ENCODE data around the gene DNMBP.

Gene DNMBP

DNA sequence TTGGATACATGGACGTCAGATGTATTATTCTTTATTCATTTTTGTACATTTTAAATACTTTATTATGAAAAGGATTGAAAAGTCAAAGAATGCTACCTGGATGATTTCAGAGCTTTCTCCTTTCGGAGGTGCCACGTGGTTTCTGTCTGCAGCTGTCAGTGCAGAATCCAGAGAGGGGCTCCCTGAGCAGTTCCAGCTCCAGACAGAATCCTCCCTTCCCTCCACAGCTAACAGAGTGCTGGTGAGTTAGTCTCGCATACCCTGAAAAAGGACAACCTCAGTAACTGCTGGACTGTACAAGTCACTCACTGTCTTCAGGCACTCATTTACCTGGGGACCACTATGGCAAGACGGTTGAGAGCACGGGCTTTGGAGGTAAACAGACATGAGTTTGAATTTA is 10.9 kb downstream of the DNMBP start:
- DNase-seq (ENCODE audit: extremely low read depth, insufficient read length), result no peak
- peaks cover 9% of the 10 kb centered on the region for H3K36me3 ChIP-seq (ENCODE audit: control insufficient read depth, insufficient read depth, low read length)
- TF ChIP-seq, protein P1, sequence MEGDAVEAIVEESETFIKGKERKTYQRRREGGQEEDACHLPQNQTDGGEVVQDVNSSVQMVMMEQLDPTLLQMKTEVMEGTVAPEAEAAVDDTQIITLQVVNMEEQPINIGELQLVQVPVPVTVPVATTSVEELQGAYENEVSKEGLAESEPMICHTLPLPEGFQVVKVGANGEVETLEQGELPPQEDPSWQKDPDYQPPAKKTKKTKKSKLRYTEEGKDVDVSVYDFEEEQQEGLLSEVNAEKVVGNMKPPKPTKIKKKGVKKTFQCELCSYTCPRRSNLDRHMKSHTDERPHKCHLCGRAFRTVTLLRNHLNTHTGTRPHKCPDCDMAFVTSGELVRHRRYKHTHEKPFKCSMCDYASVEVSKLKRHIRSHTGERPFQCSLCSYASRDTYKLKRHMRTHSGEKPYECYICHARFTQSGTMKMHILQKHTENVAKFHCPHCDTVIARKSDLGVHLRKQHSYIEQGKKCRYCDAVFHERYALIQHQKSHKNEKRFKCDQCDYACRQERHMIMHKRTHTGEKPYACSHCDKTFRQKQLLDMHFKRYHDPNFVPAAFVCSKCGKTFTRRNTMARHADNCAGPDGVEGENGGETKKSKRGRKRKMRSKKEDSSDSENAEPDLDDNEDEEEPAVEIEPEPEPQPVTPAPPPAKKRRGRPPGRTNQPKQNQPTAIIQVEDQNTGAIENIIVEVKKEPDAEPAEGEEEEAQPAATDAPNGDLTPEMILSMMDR (IDR thresholded peaks at IDR 0.05; ENCODE audit: insufficient read depth, low read length, poor library complexity, severe bottlenecking), result no peak
- H3K4me3 ChIP-seq (replicated peaks; ENCODE audit: low read depth, low read length), result no peak overlapping the region
- no peaks in the 10 kb centered on the region for H3K27me3 ChIP-seq (replicated peaks; ENCODE audit: control insufficient read depth, insufficient read depth, low read length)

DNA sequence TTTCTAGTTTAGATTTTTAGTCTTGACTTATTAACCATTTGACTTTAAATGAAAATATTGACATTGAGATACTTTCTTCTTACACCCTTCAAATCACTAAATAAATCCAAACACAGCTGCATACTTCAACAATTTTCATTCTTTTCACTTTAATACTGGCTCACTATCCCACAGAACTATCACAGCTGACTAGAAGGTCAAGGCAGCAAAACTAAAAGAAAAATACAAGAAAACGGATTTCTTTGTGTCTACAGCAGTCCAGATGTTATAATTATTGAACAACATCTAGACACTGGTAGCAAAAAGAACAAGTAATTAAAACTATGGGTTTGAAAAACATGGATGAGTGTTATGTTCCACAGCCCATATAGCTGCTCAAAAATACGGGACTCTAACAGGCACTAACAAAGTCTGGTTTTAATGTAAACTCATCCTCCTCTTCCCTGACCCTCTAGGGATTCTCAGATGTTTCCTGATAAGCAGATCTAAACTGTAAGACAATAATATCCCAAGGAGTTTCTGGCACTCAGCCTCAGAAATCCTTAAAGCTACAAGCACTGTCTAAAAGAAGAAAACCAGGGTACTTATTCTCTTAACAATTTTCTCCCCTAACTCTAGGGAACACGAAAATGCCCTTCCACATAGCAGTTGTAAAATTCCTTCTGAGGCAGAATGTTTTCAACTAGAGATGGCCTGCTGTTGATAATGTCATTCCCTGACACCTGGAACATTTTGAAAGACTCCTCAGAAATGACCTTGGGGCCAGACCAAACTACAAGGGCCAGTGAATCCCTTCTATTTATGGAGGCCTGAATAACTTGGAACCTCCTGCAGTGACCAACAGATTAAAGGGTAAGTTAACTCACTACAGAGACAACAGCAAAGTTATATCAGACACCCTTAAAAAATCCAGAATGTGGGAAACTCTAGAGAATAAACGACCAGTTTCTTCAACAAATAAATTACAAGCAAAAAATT is 12.8 kb downstream of the DNMBP start:
- Histone ChIP-seq H3K36me3 (ENCODE audit: control insufficient read depth, insufficient read depth, low read length) (peaks cover 10% of the 10 kb centered on the region), H3K4me3 (replicated peaks; ENCODE audit: low read depth, low read length) (no peak overlapping the region), H3K27me3 (replicated peaks; ENCODE audit: control insufficient read depth, insufficient read depth, low read length) (no peaks in the 10 kb centered on the region)
- TF ChIP-seq, protein P1 (IDR thresholded peaks at IDR 0.05; ENCODE audit: insufficient read depth, low read length, poor library complexity, severe bottlenecking), result no peak
- no peak for DNase-seq (ENCODE audit: extremely low read depth, insufficient read length)

DNA sequence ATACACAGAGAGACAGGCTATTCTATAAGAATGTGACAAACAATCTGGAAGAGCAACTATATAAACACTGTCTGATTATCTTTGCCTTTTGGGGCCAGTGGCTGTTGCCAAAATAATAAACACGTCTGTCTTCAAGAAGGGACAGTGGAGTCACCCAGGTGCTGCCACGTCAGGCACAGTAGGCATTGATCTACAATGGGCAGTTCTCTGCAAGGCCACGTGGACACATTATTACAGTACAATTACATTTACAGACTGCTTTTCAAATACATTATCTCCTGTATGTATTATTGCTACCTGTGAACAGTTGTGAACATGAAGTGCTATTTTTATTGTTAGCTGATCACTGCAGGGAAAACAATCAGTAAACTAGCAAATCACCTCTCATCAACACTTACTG is 14.0 kb downstream of the DNMBP start:
- Histone ChIP-seq H3K4me3 (replicated peaks; ENCODE audit: low read depth, low read length) (no peak overlapping the region), H3K36me3 (ENCODE audit: control insufficient read depth, insufficient read depth, low read length) (peaks cover 9% of the 10 kb centered on the region), H3K27me3 (replicated peaks; ENCODE audit: control insufficient read depth, insufficient read depth, low read length) (no peaks in the 10 kb centered on the region)
- TF ChIP-seq, protein P1 (IDR thresholded peaks at IDR 0.05; ENCODE audit: insufficient read depth, low read length, poor library complexity, severe bottlenecking), result no peak
- no peak for DNase-seq (ENCODE audit: extremely low read depth, insufficient read length)

DNA sequence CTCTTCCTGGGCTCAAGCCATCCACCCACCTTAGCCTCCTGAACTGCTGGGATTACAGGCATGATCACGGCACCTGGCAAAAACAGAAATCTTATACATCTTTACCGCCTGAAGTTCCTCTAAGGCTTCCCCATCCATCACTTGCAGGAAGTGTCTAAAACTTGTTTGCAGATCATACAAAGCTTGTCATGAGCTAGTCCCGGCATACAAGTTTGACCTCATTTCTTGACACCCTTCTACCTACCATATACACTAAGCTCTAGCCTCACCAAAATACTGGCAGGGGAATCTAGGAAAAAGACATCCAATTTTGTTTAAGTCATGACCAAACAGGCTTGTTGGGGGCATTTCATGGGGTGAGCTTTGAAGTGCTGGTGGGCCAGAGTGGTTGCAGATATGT is 14.5 kb downstream of the DNMBP start:
- H3K4me3 ChIP-seq (replicated peaks; ENCODE audit: low read depth, low read length), result no peak overlapping the region
- no peaks in the 10 kb centered on the region for H3K27me3 ChIP-seq (replicated peaks; ENCODE audit: control insufficient read depth, insufficient read depth, low read length)
- no peak for DNase-seq (ENCODE audit: extremely low read depth, insufficient read length)
- TF ChIP-seq, protein P1 (IDR thresholded peaks at IDR 0.05; ENCODE audit: insufficient read depth, low read length, poor library complexity, severe bottlenecking), result no peak
- peaks cover 7% of the 10 kb centered on the region for H3K36me3 ChIP-seq (ENCODE audit: control insufficient read depth, insufficient read depth, low read length)

DNA sequence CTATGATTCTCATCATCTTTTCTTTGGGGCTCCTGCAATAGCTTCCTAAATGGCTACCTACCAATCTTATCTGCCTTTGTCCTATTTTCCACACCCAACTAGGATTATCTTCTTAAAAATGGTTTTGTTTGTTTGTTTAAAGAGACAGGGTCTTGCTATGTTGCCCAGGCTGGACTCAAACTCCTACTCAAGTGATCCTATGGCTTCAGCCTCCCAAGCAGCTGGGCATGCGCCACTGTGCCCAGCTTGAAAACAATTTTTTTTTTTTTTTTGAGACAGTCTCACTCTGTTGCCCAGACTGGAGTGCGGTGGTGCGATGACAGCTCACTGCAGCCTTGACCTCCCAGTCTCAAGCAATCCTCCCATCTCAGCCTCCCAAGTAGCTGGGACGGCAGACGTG is 14.9 kb downstream of the DNMBP start:
- H3K36me3 ChIP-seq (ENCODE audit: control insufficient read depth, insufficient read depth, low read length), result peaks cover 5% of the 10 kb centered on the region
- TF ChIP-seq, protein P1 (IDR thresholded peaks at IDR 0.05; ENCODE audit: insufficient read depth, low read length, poor library complexity, severe bottlenecking), result no peak

More for the DNA sequence above, 14.9 kb downstream of the DNMBP start:
- DNase-seq (ENCODE audit: extremely low read depth, insufficient read length), result no peak
- Histone ChIP-seq H3K27me3 (replicated peaks; ENCODE audit: control insufficient read depth, insufficient read depth, low read length) (no peaks in the 10 kb centered on the region), H3K4me3 (replicated peaks; ENCODE audit: low read depth, low read length) (no peak overlapping the region)
